ENCODE results near the gene HS6ST1.

The HS6ST1 gene

GRCh38 chr2:128280901-128281321 is 37.8 kb downstream of the HS6ST1 start:
- Mint-ChIP-seq H3K4me1 (ENCODE audit: low read depth) (peaks cover 27% of the 10 kb centered on the region), H3K4me3 (no peak overlapping the region), H3K9me3 (no peaks in the 10 kb centered on the region), H3K27ac (no peak overlapping the region), H3K27me3 (no peaks in the 10 kb centered on the region), H3K36me3 (ENCODE audit: low read depth) (peaks cover 9% of the 10 kb centered on the region)

GRCh38 chr2:128280158-128280871 is 38.4 kb downstream of the HS6ST1 start:
- Mint-ChIP-seq H3K4me1 (ENCODE audit: low read depth) (peaks cover 27% of the 10 kb centered on the region), H3K27me3 (no peaks in the 10 kb centered on the region), H3K4me3 (no peak overlapping the region), H3K36me3 (ENCODE audit: low read depth) (peaks cover 15% of the 10 kb centered on the region), H3K9me3 (no peaks in the 10 kb centered on the region), H3K27ac (no peak overlapping the region)

GRCh38 chr2:128279786-128280157 is 38.9 kb downstream of the HS6ST1 start:
- no peak overlapping the region for H3K4me3 Mint-ChIP-seq
- no peak overlapping the region for H3K27ac Mint-ChIP-seq
- no peaks in the 10 kb centered on the region for H3K27me3 Mint-ChIP-seq
- peaks cover 27% of the 10 kb centered on the region for H3K4me1 Mint-ChIP-seq (ENCODE audit: low read depth)
- peaks cover 21% of the 10 kb centered on the region for H3K36me3 Mint-ChIP-seq (ENCODE audit: low read depth)
- no peaks in the 10 kb centered on the region for H3K9me3 Mint-ChIP-seq

- peaks cover 28% of the 10 kb centered on the region for H3K36me3 Mint-ChIP-seq (ENCODE audit: low read depth)
- no peak overlapping the region for H3K27ac Mint-ChIP-seq
- H3K9me3 Mint-ChIP-seq, result peaks cover 5% of the 10 kb centered on the region
- H3K27me3 Mint-ChIP-seq, result no peaks in the 10 kb centered on the region
- no peak overlapping the region for H3K4me3 Mint-ChIP-seq
- peaks cover 27% of the 10 kb centered on the region for H3K4me1 Mint-ChIP-seq (ENCODE audit: low read depth)
These were observed 39.7 kb downstream of the HS6ST1 start for GRCh38 chr2:128279009-128279408.

- Mint-ChIP-seq H3K27ac (no peak overlapping the region), H3K4me3 (no peak overlapping the region), H3K9me3 (peaks cover 7% of the 10 kb centered on the region), H3K4me1 (ENCODE audit: low read depth) (peaks cover 27% of the 10 kb centered on the region), H3K27me3 (no peaks in the 10 kb centered on the region), H3K36me3 (ENCODE audit: low read depth) (peaks cover 31% of the 10 kb centered on the region)
These were observed 40.5 kb downstream of the HS6ST1 start for GRCh38 chr2:128277961-128278681.

GRCh38 chr2:128276878-128277675 is 41.6 kb downstream of the HS6ST1 start:
- Mint-ChIP-seq H3K27ac (no peak overlapping the region), H3K27me3 (no peaks in the 10 kb centered on the region), H3K4me1 (ENCODE audit: low read depth) (peaks cover 23% of the 10 kb centered on the region), H3K4me3 (no peak overlapping the region), H3K36me3 (ENCODE audit: low read depth) (peaks cover 31% of the 10 kb centered on the region), H3K9me3 (peaks cover 7% of the 10 kb centered on the region)

GRCh38 chr2:128275498-128276045 is 43.1 kb downstream of the HS6ST1 start:
- Mint-ChIP-seq H3K4me1 (ENCODE audit: low read depth) (peaks cover 8% of the 10 kb centered on the region), H3K27ac (no peak overlapping the region), H3K9me3 (peaks cover 7% of the 10 kb centered on the region), H3K27me3 (no peaks in the 10 kb centered on the region), H3K36me3 (ENCODE audit: low read depth) (peaks cover 31% of the 10 kb centered on the region), H3K4me3 (no peak overlapping the region)

GRCh38 chr2:128274218-128274617 is 44.5 kb downstream of the HS6ST1 start:
- no peak overlapping the region for H3K27ac Mint-ChIP-seq
- no peak overlapping the region for H3K4me3 Mint-ChIP-seq
- H3K9me3 Mint-ChIP-seq, result peaks cover 7% of the 10 kb centered on the region
- H3K27me3 Mint-ChIP-seq, result no peaks in the 10 kb centered on the region
- H3K4me1 Mint-ChIP-seq (ENCODE audit: low read depth), result peaks cover under 1% of the 10 kb centered on the region
- peaks cover 31% of the 10 kb centered on the region for H3K36me3 Mint-ChIP-seq (ENCODE audit: low read depth)

- peaks cover 7% of the 10 kb centered on the region for H3K9me3 Mint-ChIP-seq
- peaks cover 31% of the 10 kb centered on the region for H3K36me3 Mint-ChIP-seq (ENCODE audit: low read depth)
- no peaks in the 10 kb centered on the region for H3K4me1 Mint-ChIP-seq (ENCODE audit: low read depth)
- H3K27ac Mint-ChIP-seq, result no peak overlapping the region
- no peak overlapping the region for H3K4me3 Mint-ChIP-seq
- no peaks in the 10 kb centered on the region for H3K27me3 Mint-ChIP-seq
These were observed 45.1 kb downstream of the HS6ST1 start for GRCh38 chr2:128273469-128274081.

GRCh38 chr2:128272601-128273468 is 45.8 kb downstream of the HS6ST1 start:
- Mint-ChIP-seq H3K9me3 (peaks cover 7% of the 10 kb centered on the region), H3K36me3 (ENCODE audit: low read depth) (peaks cover 31% of the 10 kb centered on the region), H3K27me3 (no peaks in the 10 kb centered on the region), H3K4me3 (no peak overlapping the region), H3K27ac (no peak overlapping the region), H3K4me1 (ENCODE audit: low read depth) (no peaks in the 10 kb centered on the region)

GRCh38 chr2:128271911-128272600 is 46.6 kb downstream of the HS6ST1 start:
- Mint-ChIP-seq H3K27ac (no peak overlapping the region), H3K4me3 (no peak overlapping the region), H3K4me1 (ENCODE audit: low read depth) (no peaks in the 10 kb centered on the region)

GRCh38 chr2:128271597-128271910 is 47.1 kb downstream of the HS6ST1 start:
- peaks cover 28% of the 10 kb centered on the region for H3K36me3 Mint-ChIP-seq (ENCODE audit: low read depth)
- peaks cover 7% of the 10 kb centered on the region for H3K9me3 Mint-ChIP-seq
- H3K27me3 Mint-ChIP-seq, result no peaks in the 10 kb centered on the region
- no peak overlapping the region for H3K4me3 Mint-ChIP-seq
- H3K27ac Mint-ChIP-seq, result no peak overlapping the region
- H3K4me1 Mint-ChIP-seq (ENCODE audit: low read depth), result no peaks in the 10 kb centered on the region

More at GRCh38 chr2:128271911-128272600, 46.6 kb downstream of the HS6ST1 start:
- H3K27me3 Mint-ChIP-seq, result no peaks in the 10 kb centered on the region
- peaks cover 7% of the 10 kb centered on the region for H3K9me3 Mint-ChIP-seq
- peaks cover 31% of the 10 kb centered on the region for H3K36me3 Mint-ChIP-seq (ENCODE audit: low read depth)
